Pulmonary artery endothelial cell (primary cell): ENCODE results near the gene H2AZ2. TPM values are rescaled to one million over a fixed set of nuclear protein-coding genes. Genes with fewer than 3 reads are reported as not detected.
"Not testable (repeated sequence)": the region's sequence is repeated elsewhere in the genome, so short reads cannot be mapped to it uniquely, and the experiment has no call there.

Experiments
- DNase-seq: peaks from one replicate; pipeline ENCODE4 v3.0.0-alpha.2; 2011; ENCODE audit warnings: low read depth, low spot score
- total RNA-seq: library from RNA; depleted of rRNA; stranded (reverse); fragments of >200 nt; gene quantifications from 2 replicates; pipeline ENCODE4 v1.2.3, GENCODE V29; 2014

Gene H2AZ2
- total RNA-seq, 1 donor from 2014 or later: 234 TPM

GRCh38 chr7:44787041-44787440 is 60.8 kb downstream of the H2AZ2 start:
- no peak for DNase-seq

- DNase-seq: not testable (repeated sequence)
These were observed 62.7 kb downstream of the H2AZ2 start for GRCh38 chr7:44785218-44785617.

GRCh38 chr7:44784364-44784763 is 63.5 kb downstream of the H2AZ2 start:
- DNase-seq: no peak

- DNase-seq: no peak
These were observed 64.5 kb downstream of the H2AZ2 start for GRCh38 chr7:44783407-44783806.

- DNase-seq: no peak
These were observed 65.4 kb downstream of the H2AZ2 start for GRCh38 chr7:44782460-44782859.

Other genes starting within 250 kb of the H2AZ2 start
- gene OGDH, start 241.5 kb downstream of the H2AZ2 start, total RNA-seq: 49.6 and 94.1 TPM in 2 replicates
- 10.3 and 10.9 TPM in 2 replicates for gene ZMIZ2, start 99.2 kb downstream of the H2AZ2 start, total RNA-seq
- gene PPIA, start 51.4 kb downstream of the H2AZ2 start, total RNA-seq: 2,525 and 2,554 TPM in 2 replicates
- 19.8 and 22.6 TPM in 2 replicates for gene PURB, start 37.4 kb upstream of the H2AZ2 start, total RNA-seq
- gene MYO1G, start 130.9 kb upstream of the H2AZ2 start, total RNA-seq: 0.11 and 0.13 TPM in 2 replicates
- gene CCM2, start 152.1 kb upstream of the H2AZ2 start, total RNA-seq: 74.8 and 81.1 TPM in 2 replicates
- 0.59 and 0.85 TPM in 2 replicates for gene NACAD, start 240.9 kb upstream of the H2AZ2 start, total RNA-seq